ENCODE measurements around the gene CHD2. TPM values are rescaled to one million over a fixed set of nuclear protein-coding genes. Genes with fewer than 3 reads are reported as not detected.

The CHD2 gene
- total RNA-seq, 6 donors from 2014 or later, result 102 to 500 (median 155) TPM

DNA sequence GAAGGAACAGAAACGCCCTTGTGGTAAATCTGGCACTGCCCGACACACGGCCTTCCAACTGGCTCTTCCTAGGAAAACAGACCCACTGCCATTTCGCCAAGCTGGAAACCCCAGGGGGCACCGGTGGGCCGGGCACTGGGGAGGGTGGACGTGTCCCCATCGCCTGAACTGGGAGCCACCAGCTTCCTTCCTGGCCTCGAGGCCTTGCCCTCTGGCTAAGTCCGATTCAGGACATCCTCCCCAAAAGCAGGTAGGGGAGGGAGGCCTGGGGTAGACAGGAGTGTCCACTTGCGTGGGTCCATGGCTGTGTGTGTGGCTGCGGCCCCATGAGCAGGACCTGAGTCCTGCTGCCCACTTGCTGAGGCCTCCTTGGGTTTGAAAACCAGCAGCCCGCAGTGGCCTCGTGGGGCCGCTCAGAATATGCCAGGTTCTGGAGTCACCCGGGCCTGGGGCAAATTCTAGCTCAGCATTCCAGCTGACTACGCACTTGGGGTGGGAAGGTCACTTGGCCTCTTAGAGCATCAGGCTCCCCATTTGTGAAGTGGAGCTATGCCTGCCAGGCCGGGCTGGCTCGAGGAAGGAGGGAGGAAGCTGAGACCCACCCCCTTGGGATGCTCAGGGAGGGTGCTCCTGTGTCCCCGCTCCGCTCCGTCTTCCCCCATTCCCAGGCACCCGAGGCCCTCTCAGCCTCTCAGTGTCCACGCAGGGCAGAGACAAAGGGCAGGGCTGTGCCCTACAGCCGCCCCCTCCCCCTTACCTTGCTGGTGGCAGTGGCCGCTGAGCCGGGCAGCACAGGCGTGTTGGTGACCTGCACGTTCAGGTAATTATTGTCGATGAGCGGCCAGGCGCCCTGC, 151.3 kb downstream of the CHD2 start:
- H3K27ac ChIP-seq, result no peak overlapping the region
- peak in 1 of 2 donors; percentile 69 for DNase-seq
- no peaks in the 10 kb centered on the region for H3K36me3 ChIP-seq
- 90 to 96% methylated on average over 9 to 30 of the region's 32 CpGs for WGBS, 2 donors
- no peaks in the 10 kb centered on the region for H3K27me3 ChIP-seq
- no peak for ATAC-seq (ENCODE audit: low FRiP score in 2 of 2)
- H3K9me3 ChIP-seq, result peaks cover 0 to 2% (median 0%) of the 10 kb centered on the region in 4 donors
- no peak overlapping the region for H3K4me3 ChIP-seq
- H3K4me1 ChIP-seq, result peaks cover 0 to 32% (median 14%) of the 10 kb centered on the region in 4 donors
- no peak for TF ChIP-seq POLR2AphosphoS5 (IDR thresholded peaks at IDR 0.05)
- TF ChIP-seq, protein P1, sequence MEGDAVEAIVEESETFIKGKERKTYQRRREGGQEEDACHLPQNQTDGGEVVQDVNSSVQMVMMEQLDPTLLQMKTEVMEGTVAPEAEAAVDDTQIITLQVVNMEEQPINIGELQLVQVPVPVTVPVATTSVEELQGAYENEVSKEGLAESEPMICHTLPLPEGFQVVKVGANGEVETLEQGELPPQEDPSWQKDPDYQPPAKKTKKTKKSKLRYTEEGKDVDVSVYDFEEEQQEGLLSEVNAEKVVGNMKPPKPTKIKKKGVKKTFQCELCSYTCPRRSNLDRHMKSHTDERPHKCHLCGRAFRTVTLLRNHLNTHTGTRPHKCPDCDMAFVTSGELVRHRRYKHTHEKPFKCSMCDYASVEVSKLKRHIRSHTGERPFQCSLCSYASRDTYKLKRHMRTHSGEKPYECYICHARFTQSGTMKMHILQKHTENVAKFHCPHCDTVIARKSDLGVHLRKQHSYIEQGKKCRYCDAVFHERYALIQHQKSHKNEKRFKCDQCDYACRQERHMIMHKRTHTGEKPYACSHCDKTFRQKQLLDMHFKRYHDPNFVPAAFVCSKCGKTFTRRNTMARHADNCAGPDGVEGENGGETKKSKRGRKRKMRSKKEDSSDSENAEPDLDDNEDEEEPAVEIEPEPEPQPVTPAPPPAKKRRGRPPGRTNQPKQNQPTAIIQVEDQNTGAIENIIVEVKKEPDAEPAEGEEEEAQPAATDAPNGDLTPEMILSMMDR (IDR thresholded peaks at IDR 0.05), result no peak
- no peak for TF ChIP-seq EP300 (IDR thresholded peaks at IDR 0.05)
- TF ChIP-seq POLR2A (IDR thresholded peaks at IDR 0.05), result no peak

DNA sequence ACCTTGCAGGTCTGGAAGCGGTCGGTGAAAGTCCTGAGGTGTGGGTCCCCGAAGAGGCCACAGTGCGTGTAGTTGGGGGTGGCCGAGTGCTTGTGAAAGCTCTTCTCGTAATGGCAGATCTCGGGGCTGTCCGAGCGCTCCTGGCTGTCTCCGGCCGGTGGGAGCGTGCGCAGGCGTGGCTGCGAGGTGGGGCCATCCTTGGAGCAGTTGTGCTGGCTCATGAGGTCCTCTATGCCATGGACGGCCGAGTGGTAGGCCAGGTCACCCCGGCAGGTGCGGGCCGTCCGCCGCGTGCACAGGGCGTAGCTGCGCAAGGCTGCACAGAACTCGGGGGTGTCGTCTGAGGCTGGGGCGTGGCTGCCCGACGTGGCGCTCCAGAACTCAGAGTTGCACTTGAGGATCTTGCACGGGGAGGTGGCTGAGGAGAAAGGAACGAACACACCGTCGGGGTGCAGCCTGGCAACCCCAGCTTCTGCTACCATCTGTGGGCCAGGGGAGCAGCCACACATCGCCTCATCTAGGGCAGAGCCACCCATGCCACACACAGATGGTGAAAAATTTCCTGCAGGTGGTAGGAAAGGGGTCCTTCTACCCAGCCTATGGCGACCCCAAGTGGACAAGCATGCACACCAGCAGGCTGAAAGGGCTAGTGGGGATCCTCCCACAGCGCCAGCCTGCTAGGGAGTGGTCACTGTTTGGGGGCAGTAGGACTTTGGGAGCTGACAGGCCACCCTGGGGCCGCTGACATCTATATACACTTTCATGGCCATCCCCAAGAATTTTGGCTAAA, 152.2 kb downstream of the CHD2 start:
- DNase-seq (peak in 1 of 2 donors; percentile 77), ATAC-seq (ENCODE audit: low FRiP score in 2 of 2) (no peak)
- Histone ChIP-seq H3K27ac (no peak overlapping the region), H3K36me3 (no peaks in the 10 kb centered on the region), H3K27me3 (no peaks in the 10 kb centered on the region), H3K4me3 (no peak overlapping the region), H3K4me1 (peaks cover 0 to 30% (median 13%) of the 10 kb centered on the region in 4 donors), H3K9me3 (no peaks in the 10 kb centered on the region)
- 85 to 94% methylated on average over 14 to 35 of the region's 39 CpGs for WGBS, 2 donors
- TF ChIP-seq POLR2AphosphoS5 (IDR thresholded peaks at IDR 0.05) (no peak), EP300 (IDR thresholded peaks at IDR 0.05) (no peak), POLR2A (IDR thresholded peaks at IDR 0.05) (no peak)
- TF ChIP-seq, protein P1 (IDR thresholded peaks at IDR 0.05), result no peak

DNA sequence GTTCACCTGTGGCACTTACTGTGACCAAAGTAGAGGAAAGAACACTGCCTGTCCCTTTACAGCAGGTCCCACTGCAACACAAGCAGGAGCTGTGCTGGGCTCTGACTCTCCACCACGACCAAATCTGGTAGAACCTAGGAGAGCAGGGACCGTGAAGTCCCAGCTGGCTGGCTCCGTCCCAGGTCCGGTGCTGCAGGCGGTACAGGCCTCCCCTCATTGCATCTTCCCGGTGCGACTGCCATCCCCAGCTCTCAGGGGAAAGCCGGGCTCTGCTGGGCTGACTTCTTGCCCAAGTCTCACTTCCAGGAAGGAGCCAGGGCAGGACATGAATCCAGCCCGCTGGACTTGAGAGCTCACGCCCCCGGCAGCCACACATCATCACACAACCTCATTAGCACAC, 155.1 kb downstream of the CHD2 start:
- TF ChIP-seq POLR2AphosphoS5 (IDR thresholded peaks at IDR 0.05) (no peak), POLR2A (IDR thresholded peaks at IDR 0.05) (no peak), EP300 (IDR thresholded peaks at IDR 0.05) (no peak)
- TF ChIP-seq, protein P1 (IDR thresholded peaks at IDR 0.05), result no peak
- Histone ChIP-seq H3K4me3 (no peak overlapping the region), H3K27me3 (no peaks in the 10 kb centered on the region), H3K9me3 (no peaks in the 10 kb centered on the region), H3K27ac (no peak overlapping the region), H3K4me1 (peaks cover 0 to 3% (median under 1%) of the 10 kb centered on the region in 4 donors), H3K36me3 (no peaks in the 10 kb centered on the region)
- ATAC-seq (ENCODE audit: low FRiP score in 2 of 2) (no peak), DNase-seq (peak in 1 of 2 donors; percentile 58)
- WGBS, 2 donors, result 83 to 89% methylated on average over 7 to 11 of the region's 11 CpGs

DNA sequence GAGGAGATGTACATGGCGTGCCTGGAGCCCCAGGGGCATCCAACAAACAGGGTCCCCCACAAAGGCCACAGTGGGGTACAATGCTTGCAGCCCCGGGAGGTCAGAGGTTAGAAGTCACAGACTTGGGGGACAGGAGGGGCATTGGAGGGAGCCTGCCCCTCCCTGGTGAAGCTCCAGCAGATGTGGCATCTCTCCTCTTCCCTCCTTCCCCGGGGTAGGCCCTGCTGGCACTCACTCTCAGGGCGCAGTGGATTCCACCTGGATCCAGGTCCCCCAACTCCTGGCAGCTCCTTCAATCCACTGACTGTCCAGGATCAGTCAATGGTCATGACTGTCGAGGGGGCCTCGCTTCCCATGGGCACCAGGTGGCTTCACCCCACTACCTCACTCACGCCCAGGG, 156.7 kb downstream of the CHD2 start:
- no peak overlapping the region for H3K27ac ChIP-seq
- H3K9me3 ChIP-seq, result no peaks in the 10 kb centered on the region
- no peaks in the 10 kb centered on the region for H3K36me3 ChIP-seq
- no peak for DNase-seq
- H3K4me1 ChIP-seq, result peaks cover 0 to 7% (median 1%) of the 10 kb centered on the region in 4 donors
- TF ChIP-seq, protein P1 (IDR thresholded peaks at IDR 0.05), result no peak
- TF ChIP-seq POLR2A (IDR thresholded peaks at IDR 0.05) (no peak), EP300 (IDR thresholded peaks at IDR 0.05) (no peak), POLR2AphosphoS5 (IDR thresholded peaks at IDR 0.05) (no peak)
- no peak overlapping the region for H3K4me3 ChIP-seq
- H3K27me3 ChIP-seq, result no peaks in the 10 kb centered on the region
- 75 to 91% methylated on average over 2 to 7 of the region's 7 CpGs for WGBS, 2 donors
- no peak for ATAC-seq (ENCODE audit: low FRiP score in 2 of 2)

Measured in upper lobe of left lung (tissue), 6 donors.